GM11168 (cell line): ENCODE data around the gene DMD.

ENCODE experiments used
- in situ Hi-C: fragments of 300-500 bp; cut with MboI; formaldehyde crosslinking; loops from one replicate; pipeline ENCODE4 v1.12.0; 2022; ENCODE audit warnings: low sequenced_read_pairs; ENCODE audit not compliant: unreplicated experiment

DMD gene

DNA sequence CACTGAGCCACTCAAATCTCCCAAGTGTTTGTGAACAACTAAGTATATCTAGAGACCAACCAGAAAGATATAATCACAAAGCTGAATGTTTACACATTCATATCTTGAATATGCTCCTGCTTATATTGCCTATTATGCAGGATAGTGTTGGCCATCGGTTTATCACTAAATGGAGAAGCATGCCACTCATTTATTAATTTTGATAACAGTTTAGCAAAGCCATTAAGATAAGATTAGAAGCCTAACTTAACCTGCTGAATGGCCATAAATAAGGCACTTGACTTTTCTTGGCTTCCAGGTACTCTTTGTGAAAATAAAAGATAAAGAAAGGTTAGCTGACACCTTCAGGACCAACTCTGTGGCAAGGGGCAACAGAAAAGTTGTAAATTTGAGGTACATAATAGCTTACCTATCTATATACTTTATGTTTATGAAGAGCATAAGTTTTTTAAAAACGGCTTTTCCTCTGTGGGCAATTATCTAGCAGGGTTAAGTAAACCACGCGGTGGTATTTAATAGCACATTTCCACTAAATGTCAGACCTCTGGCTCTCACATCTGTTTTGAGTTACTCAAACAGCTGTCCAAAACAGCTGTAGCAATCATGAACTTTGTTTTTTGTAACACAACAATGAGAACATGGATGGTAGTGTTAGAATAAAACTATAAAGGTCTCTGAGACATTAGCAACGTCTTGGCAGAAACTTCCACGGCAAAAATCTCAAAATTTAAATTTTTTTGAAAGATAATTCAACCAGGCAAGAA lies 2080.7 kb downstream of the DMD start:
- in situ Hi-C loops = no loop called here

DNA sequence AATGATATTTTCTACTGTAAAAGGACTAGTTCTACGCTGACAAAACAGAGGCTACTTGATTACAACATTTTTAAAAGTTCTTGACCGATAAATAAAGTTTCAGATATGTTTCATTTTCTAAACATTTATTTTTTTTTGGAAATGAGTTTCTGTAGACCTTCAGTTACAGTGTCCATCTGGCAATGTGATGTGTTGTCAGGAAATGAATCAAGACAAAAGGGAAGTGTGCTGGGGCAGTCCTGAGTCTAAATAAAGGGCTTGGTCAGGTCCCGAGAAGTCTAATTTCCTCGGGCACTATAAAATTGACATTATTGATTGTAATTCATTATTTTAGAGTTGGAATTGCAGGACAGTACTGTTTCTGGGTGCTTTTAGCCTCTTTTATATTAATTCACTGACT lies 2082.5 kb downstream of the DMD start:
- in situ Hi-C loops = no loop called here

DNA sequence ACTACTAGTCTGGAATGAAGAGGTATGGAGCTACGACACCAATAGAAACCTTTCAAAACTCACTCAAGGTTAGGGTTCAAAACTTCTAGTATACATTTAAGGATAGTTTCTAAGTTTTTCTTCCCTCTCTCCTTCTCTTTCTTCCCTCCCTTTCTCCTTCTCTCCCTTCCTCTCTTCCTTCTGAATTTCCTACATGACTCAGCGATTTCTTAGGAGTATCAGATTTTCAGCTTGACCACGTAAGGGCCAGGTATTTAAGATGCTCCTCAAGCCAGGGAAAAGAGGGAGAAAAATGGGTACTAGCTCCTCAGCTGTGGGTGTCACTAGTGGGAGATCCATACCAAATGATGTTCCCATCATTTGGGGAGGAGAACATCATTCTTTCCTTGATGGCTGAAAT lies 2083.6 kb downstream of the DMD start:
- in situ Hi-C loops = no loop called here

DNA sequence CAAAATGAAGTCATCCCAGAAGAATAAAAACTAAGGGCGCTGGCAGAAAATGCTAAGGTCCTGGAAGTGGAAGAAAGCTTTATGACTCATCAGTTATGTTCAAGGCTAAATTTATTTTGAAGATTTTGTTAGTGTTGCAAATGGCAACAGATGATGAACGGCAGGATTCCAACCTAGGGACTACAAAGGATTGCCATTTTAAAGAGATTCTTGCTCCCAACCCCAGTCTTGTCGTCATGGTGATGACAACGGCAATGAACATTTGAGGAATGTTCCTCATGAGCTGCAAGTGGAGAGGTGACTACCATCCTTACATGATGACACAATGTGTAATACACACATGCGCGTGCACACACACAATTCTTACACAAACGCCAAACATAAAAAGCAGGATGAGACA lies 2085.1 kb downstream of the DMD start:
- in situ Hi-C loops = no loop called here

DNA sequence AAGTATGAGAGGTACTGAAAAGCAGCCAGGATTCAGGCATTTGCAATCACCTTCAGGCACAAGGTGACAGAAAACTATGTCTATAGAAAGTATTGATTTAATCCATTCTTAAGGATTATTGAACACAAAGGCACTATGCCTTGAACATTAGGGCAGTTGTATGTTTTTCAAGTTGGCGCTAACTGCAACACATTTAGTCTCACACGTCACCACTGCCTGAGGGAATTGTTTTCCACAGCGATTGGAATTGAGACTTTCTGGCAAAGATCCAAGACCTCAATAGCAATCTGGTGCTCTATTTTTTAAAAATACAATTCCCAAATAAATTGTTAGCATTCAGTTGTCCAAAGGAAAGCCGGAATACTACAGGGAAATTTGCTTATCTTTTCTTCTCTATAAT lies 2086.8 kb downstream of the DMD start:
- in situ Hi-C loops = no loop called here

DNA sequence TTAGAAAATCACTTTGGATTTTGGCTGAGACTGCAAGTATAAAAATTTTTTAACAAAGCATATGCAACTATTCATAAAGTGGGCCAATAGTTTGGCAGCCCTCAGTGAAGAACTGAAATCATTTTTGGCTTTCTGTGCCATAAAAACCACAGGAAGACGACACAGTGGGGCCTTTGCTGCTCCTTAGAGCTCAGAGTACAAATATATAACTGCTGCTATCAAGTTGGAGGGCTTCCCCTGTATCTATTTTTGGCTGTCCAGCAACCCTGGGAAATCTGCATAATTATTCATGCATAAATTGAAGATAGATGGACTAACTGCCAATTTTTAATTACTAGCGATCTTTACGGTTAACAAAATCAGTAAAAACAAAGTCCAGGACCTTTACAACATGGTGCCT lies 2088.0 kb downstream of the DMD start:
- in situ Hi-C loops = no loop called here

DNA sequence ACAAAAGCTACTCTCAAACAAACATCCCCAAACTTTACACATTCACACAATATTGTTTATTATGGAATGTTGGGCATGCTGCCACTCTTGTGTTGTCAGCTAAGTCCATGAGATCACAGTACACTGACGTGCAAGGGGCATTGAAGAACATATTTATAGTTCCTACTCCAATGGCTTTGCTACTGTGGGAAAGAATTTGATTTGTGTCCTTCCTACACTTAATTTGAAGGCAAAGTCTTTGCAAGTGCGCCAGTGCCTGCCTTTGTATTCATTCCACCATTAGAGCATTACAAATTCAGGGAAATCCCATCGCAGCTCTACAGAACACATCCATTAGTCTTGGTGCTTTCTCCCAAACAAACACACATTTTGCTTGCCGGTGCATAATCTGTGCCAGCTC lies 2094.1 kb downstream of the DMD start:
- in situ Hi-C loops = no loop called here

DNA sequence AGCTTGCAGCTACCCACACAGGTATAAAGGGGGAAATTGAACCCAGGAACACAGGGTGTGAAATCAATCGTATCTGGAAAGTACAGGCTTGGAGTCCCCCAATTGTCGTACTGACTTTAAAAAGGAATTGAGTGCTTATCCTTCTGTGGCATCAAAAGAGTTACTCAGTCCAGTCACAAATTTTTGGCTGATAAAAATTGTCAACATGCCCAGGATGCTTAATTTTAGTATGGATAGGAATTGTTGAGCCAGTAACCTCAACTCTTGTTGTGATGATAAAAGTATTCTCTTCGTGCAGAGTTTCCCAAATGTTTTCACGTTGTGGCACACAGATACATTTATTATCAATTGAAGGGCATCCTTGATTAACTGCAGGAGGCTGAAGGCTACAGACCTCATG lies 2096.0 kb downstream of the DMD start:
- in situ Hi-C loops = no loop called here

DNA sequence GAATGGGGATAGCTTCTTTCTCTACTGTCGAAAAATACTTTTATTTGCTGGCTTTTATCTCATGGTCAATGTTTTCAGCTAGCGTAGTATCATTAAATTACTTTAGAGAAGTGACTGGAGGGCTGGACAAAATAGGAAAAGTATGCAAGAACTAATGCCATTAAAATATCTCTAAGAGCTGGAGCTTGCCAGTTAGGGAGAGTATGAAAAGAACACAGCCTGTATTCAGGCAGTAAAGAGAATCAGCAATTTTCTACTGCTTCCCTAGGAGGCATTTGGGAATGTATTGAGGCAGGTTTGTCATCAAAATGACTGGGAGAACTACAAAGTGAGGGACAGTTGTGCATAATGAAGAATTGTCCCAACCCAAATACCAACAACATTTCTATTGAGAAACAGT lies 2096.5 kb downstream of the DMD start:
- in situ Hi-C loops = no loop called here

DNA sequence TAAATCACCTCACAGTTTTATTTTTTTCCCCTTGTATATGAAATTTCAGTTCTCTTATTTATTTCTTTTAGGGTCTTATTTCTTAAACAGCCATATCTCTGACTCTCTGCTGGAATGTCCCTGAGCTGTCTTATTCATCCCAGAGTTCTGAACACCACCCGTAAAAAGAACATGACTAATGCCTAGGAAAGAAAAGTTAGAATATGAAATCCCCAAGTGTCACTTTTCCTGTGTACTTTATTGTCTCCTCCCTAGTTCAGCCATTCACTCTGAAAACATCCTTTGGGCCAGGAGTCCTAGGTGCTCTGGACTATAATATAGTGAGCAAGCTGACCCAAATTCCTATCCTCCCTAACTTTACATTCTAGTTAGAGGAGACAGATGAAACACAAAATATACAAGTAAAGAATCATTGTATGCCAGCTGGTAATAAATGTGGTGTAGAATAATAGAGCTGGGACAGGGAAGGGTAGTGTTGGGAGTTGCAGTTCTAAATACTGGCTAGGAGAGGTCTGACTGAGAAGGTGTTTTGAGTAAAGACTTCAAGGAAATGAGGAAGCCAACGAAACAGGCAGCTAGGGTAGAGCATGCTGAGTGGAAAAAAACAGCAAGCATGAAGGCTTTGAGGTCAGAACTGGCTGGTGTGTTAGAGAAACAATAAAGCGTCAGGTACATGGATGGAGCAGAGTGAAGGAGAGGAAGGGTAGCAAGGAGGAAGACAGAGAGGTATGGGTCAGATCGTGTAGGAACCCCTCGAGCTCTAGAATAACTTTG lies 2098.9 kb downstream of the DMD start:
- in situ Hi-C loops = no loop called here

DNA sequence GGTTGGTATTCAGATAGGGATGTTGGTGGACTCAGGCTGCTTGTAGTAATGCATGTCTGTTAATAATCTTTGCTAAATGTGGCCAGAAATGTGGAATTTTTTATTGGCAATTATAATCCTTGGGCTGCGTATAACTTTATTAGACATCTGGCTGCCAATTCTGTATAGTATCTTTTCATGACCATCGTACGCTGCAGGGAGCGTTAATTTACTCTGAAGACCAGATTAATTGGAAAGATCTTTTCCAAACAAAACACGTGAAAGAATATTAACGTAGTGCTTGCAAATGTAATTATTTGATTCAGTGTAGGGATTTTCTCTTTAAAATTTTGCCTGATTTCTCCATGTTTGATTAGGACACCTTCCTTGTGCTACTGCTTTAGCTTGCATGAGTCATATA lies 2100.7 kb downstream of the DMD start:
- in situ Hi-C loops = no loop called here

DNA sequence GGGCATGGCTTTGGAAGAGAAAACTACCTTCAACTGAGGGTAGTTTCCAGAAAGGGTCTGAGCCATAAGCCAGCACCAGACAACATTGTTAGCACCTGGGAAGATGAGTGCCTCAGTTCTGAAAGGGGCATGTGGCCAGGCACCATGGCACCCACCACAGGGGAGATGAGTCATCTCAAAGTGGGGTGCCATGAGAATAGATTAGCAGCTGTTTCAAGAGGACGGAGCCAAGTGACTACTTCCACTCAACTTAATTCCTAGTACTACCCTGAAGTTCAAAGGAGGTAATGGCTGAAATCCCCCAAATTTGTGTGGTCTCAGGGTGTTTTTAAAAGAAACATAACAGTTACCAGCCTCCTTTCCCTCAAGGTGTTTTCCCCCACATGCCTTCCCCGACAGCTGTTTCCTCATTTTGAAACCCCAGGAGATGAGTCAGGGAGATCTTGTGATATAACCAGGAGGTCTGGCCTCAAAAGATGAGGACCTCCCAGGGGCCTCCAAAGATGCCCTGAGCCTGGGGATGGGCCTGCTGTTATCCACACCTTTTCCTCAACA lies 2111.7 kb downstream of the DMD start:
- in situ Hi-C loops = no loop called here

DNA sequence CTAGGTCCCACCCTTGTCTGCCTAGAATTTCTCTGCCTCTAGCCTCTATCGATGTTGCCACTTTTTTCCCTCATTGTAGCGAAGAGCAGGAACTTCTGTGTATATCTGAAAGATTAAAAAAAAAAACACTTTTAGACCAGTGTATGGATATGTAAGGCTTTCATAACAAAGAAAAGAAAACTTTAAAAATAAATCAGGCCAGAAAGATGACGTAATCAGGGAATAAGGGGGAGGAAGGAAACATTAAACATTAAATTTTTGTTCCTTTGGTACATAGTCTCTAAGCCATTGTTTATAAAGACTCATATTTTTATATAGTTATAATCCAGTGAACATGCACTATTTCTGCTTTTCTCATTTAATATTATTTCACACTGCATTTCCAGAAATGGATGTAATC lies 2113.3 kb downstream of the DMD start:
- in situ Hi-C loops = no loop called here

DNA sequence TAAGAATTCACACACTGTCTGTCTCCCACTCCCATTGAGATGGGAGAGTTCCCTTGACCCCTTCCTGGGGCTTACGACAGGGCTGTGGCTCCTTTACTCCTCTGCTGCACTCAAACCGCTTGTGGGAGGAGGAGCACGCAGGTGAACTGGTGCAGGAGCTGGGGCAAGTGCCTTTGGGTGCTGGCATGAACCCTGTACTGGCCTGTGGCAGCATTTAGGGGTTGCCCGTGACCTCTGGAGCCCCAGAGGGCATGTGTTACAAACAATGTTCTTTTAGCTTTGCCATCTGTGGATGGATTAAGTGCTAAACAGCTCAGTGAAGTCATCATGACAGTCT lies 2117.7 kb downstream of the DMD start:
- in situ Hi-C loops = no loop called here

DNA sequence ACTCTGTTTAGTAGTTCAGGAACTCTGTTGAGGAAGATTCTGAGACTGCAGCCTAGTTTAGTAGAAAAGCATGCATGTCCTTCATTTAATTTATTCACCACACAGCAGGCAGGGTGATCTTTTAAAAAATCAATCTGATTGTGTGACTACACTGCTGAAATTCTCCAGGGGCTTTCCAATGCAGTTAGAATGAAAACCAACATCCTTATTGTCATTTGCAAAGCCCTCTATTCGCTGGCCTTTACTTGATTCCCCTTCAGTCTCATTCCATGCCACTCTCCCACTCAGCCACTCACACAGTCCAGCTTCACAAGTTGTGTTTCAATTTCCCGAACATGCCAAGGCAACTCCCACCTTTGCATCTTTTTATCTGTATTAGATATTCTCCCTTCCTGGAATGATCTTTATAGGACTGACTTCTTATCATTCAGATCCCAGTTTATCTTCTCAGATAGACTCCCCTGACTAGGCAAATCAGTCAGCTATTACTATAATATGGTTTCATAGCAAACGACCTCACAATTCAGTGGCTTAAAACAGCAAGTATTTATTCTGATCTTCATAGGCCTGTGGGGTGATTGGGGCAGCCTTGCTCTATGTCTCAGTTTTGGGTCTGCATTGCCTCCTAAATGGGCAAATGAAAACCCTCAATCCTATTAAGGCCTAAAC lies 2118.2 kb downstream of the DMD start:
- in situ Hi-C loops = no loop called here

DNA sequence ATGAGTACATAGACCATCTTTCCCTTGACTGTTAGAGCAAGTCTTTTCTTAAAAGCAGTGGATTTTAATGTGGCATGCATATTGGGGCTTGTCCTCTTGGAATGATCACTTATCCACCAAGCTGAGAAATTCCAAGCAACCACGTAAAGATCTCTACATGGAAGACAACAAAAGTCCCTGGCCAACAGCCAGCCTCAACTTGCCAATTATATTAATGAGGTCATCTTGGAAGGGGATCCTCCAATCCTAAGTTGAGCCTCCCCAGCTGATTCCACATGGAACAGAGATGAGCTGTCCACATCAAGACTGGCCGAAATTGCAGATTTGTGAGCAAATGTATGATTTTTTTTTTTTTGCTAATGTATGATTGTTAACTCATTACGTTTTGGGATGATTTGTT lies 2118.9 kb downstream of the DMD start:
- in situ Hi-C loops = no loop called here

DNA sequence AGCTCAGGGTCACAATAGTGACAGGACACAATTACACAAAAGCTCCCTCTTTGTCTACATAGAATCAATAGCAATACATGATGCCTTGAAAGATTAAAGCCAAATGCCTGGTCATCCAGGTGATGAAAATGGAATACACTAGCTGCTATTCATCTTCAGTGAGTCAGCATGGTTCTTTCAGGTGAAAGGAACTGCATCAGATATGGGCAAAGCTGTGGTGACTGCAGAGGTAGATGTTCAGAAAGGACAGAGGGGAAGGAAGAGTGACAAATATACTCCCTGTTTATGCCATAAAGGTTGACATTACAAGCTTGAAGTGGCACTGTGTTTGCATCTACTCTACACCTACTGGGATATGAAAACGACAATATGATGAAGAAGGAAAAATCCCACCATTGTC lies 2119.5 kb downstream of the DMD start:
- in situ Hi-C loops = no loop called here

DNA sequence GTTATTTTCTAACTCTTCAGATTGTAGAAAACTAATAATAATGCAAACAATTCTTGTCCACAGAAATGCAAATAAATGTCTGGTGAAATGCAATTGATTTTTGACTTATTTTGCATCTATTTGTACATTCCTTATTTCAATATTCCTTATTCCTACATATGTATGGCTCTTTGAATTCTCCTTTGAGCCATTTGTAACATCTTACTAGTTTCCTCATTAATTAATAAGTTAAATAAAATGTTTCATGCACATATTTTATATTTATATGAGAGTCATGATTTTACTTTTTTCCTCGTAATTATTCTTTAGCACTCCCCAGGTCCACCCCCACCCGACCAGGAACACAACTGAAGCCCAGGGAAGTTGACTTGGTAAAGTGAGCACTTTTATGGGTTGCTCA lies 2136.8 kb downstream of the DMD start:
- in situ Hi-C loops = no loop called here

DNA sequence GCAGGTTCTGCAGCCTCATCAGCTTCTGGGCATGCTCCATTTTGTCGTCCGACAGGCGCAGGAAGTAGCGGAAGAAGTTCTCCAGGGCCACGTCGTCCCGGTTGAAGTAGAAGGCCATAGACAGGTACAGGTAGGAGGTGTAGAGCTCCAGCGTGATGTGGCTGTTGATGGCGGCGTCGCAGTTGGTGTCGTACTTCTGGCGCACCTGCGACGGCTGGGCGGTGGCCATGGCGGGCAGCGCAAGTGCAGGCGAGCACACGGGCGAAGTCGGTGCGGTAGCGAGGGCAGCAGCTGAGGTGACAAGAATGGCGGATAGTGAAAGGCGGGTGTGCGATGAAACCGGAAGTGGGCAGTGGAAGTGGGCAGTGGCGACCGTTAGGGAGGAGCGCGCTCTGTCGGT lies 2139.6 kb downstream of the DMD start, which contains the start of gene FTHL17:
Gene FTHL17 (minus strand): TSS at position 317 of the 400 bp plus-strand sequence. CDS start 88 bp downstream, at position 229.
- in situ Hi-C loops = no loop called here

DNA sequence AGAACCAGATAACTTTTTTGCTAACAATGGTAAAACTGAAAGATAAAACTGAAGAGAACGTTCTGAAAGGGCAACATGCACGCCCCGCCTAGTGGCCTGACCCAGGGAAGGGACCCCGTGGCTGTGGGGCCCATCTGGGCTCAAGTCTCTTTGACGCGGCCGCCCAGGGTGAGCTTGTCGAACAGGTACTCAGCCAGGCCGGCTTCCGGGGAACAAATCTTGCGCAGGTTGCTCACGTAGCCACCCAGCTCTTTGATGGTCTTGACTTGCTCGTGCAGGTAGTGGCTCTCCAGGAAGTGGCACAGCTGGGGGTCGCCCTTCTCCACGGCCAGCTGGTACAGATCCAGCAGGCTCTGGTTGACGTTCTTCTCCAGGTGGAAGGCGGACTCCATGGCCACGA lies 2140.1 kb downstream of the DMD start:
- in situ Hi-C loops = no loop called here

DNA sequence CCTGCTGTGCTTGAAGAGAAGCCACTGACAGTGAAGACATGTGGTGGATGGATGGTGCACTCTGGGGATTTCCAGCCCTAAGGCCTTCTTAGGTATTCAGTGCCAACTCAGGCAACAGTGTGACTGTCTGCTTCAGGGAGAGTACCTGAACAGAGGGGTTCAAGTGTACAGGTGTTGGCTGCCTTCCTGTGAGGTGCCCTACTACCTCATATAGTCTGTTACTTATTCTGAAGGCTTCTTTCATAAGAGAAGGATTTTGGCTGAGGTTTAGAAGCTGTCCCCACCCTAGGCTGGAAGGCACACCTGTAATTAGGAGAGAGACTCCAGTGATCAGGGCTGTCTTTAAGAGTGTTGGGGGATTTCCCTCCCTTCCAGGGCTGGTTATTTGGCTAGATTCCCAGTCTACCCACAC lies 2141.3 kb downstream of the DMD start:
- in situ Hi-C loops = no loop called here
